GM12878 (cell line): Measurements from ENCODE around the gene PLAAT3. TPM values are rescaled to one million over a fixed set of nuclear protein-coding genes. Genes with fewer than 3 reads are reported as not detected.

Source experiments
- CBX3 ChIP-seq: fragments of 200-600 bp; sonication (generic); IDR thresholded peaks from 2 replicates; pipeline ENCODE4 v1.6.1; 2016; ENCODE audit warnings: low read depth, borderline replicate concordance
- DPF2 ChIP-seq: fragments of 450-650 bp; IDR thresholded peaks from 2 replicates; pipeline ENCODE4 v1.6.1; 2017; ENCODE audit warnings: mild to moderate bottlenecking
- E4F1 ChIP-seq: fragments of 450-650 bp; IDR thresholded peaks from 2 replicates; pipeline ENCODE4 v1.6.1; 2018; ENCODE audit warnings: borderline replicate concordance, mild to moderate bottlenecking; ENCODE audit not compliant: partially characterized antibody
- EZH2 ChIP-seq: IDR thresholded peaks from 2 replicates; pipeline ENCODE4 v1.6.1; 2012; ENCODE audit warnings: low read depth, mild to moderate bottlenecking, control low read depth, inconsistent platforms, low read length, borderline replicate concordance; ENCODE audit not compliant: control insufficient read depth
- FOXK2 ChIP-seq: fragments of 450-650 bp; IDR thresholded peaks from 2 replicates; pipeline ENCODE4 v1.6.1; 2017; ENCODE audit warnings: mild to moderate bottlenecking, moderate library complexity
- GABPA ChIP-seq: IDR thresholded peaks from 2 replicates; pipeline ENCODE4 v1.6.1; 2014; ENCODE audit warnings: antibody characterized with exemption, low read depth, mild to moderate bottlenecking, inconsistent platforms
- JUNB ChIP-seq: IDR thresholded peaks from 2 replicates; pipeline ENCODE4 v1.6.1; 2016; ENCODE audit warnings: antibody characterized with exemption, mild to moderate bottlenecking
- MTA2 ChIP-seq: fragments of 450-650 bp; IDR thresholded peaks from 2 replicates; pipeline ENCODE4 v1.6.1; 2016; ENCODE audit warnings: low read depth, mild to moderate bottlenecking, moderate library complexity
- NFYA ChIP-seq: IDR thresholded peaks from 2 replicates; pipeline ENCODE4 v1.6.1; 2011; ENCODE audit warnings: low read depth, mild to moderate bottlenecking, low read length, improper control_type of control experiment, borderline replicate concordance
- NR2C1 ChIP-seq: fragments of 450-650 bp; IDR thresholded peaks from 2 replicates; pipeline ENCODE4 v1.6.1; 2017; ENCODE audit warnings: antibody characterized with exemption, mild to moderate bottlenecking, moderate library complexity
- PBX3 ChIP-seq: IDR thresholded peaks from 2 replicates; pipeline ENCODE4 v1.6.1; 2011; ENCODE audit warnings: mild to moderate bottlenecking, low read depth, low read length, moderate library complexity; ENCODE audit not compliant: insufficient replicate concordance
- RB1 ChIP-seq: fragments of 450-650 bp; formaldehyde crosslinking; IDR thresholded peaks from 2 replicates; pipeline ENCODE4 v1.6.1; 2017; ENCODE audit warnings: mild to moderate bottlenecking, borderline replicate concordance
- RFX5 ChIP-seq: IDR thresholded peaks from 2 replicates; pipeline ENCODE4 v1.6.1; 2011; ENCODE audit warnings: low read depth, low read length, improper control_type of control experiment
- SMAD1 ChIP-seq: fragments of 450-650 bp; IDR thresholded peaks from 2 replicates; pipeline ENCODE4 v1.6.1; 2018; ENCODE audit warnings: mild to moderate bottlenecking, low read depth; ENCODE audit not compliant: partially characterized antibody
- SPI1 ChIP-seq: IDR thresholded peaks from 2 replicates; pipeline ENCODE4 v1.6.1; 2011; ENCODE audit warnings: low read depth, mild to moderate bottlenecking, low read length, moderate library complexity, borderline replicate concordance; ENCODE audit not compliant: insufficient read depth
- SRF ChIP-seq, 2 experiments: IDR thresholded peaks; 2 replicates each; pipeline ENCODE4 v1.6.1; 2011; ENCODE audit warnings: low read depth in 2 of 2, low read length in 2 of 2, mild to moderate bottlenecking in 1 of 2, moderate library complexity in 1 of 2
- STAT1 ChIP-seq: fragments of 450-650 bp; conservative IDR thresholded peaks from 2 replicates; pipeline ENCODE4 v1.6.1; 2014; ENCODE audit warnings: antibody characterized with exemption, mild to moderate bottlenecking
- TCF3 ChIP-seq: IDR thresholded peaks from 2 replicates; pipeline ENCODE4 v1.6.1; 2012; ENCODE audit warnings: low read depth, mild to moderate bottlenecking, low read length, borderline replicate concordance; ENCODE audit not compliant: insufficient read depth
- USF2 ChIP-seq: IDR thresholded peaks from 2 replicates; pipeline ENCODE4 v1.6.1; 2011; ENCODE audit warnings: low read depth, low read length, improper control_type of control experiment, borderline replicate concordance
- ZBED1 ChIP-seq: IDR thresholded peaks from 2 replicates; pipeline ENCODE4 v1.6.1; 2016; ENCODE audit warnings: borderline replicate concordance
- ZNF24 ChIP-seq: fragments of 450-650 bp; IDR thresholded peaks from 2 replicates; pipeline ENCODE4 v1.6.1; 2017; ENCODE audit warnings: antibody characterized with exemption, mild to moderate bottlenecking
- ZNF274 ChIP-seq: IDR thresholded peaks from one replicate; pipeline ENCODE4 v1.8.0; 2011; ENCODE audit not compliant: insufficient read length, insufficient read depth
- ZNF384 ChIP-seq: IDR thresholded peaks from 2 replicates; pipeline ENCODE4 v1.6.1; 2012; ENCODE audit warnings: low read depth, mild to moderate bottlenecking, low read length, improper control_type of control experiment, borderline replicate concordance
- polyA plus RNA-seq, 11 experiments: library from polyadenylated mRNA; depleted of rRNA in 4 of 11; unstranded in 6 of 11; stranded (reverse) in 5 of 11; fragments of >200 nt; fragmentation: Nextera tagmentation in 4 of 11; fragmentation: Illumina TruSeq in 1 of 11; extraction: Ambion mirVana in 4 of 11; extraction: Trizol in 1 of 11; gene quantifications; 1 replicate in 1 of 11; 2 replicates in 10 of 11; pipeline versions ENCODE4 v1.2.1 to v1.2.3, GENCODE V29; 2011 to 2016; ENCODE audit warnings: inconsistent platforms in 2 of 11, missing spikeins in 2 of 11, low read depth in 1 of 11
- total RNA-seq, 4 experiments: library from RNA; depleted of rRNA in 3 of 4; stranded (reverse); fragments of >200 nt in 3 of 4; fragmentation: Illumina TruSeq in 1 of 4; extraction: Trizol in 1 of 4; gene quantifications; 2 replicates each; pipeline versions ENCODE4 v1.2.1 to v1.2.3, GENCODE V29; 2013 to 2021
- TF ChIP-seq, protein P1 (sequence below): IDR thresholded peaks from 2 replicates; pipeline ENCODE4 v1.6.1; 2012; ENCODE audit warnings: low read depth, low read length, improper control_type of control experiment
- TF ChIP-seq, protein P2 (sequence below): IDR thresholded peaks from 2 replicates; pipeline ENCODE4 v1.6.1; 2012; ENCODE audit warnings: low read length, inconsistent platforms

Gene PLAAT3
- total and polyA plus RNA-seq, 10 of the 15 experiments (the other 5 are each of a cell fraction or from before 2014, with no cell fraction given): 4.8 to 37.0 (median 14.8) TPM

- TF ChIP-seq MTA2 (peak; percentile 97), NR2C1 (no peak), NFYA (no peak), PBX3 (no peak), RFX5 (no peak), SMAD1 (no peak), EZH2 (no peak), STAT1 (no peak), ZNF274 (no peak), RB1 (no peak), GABPA (no peak), USF2 (no peak), CBX3 (no peak), ZBED1 (no peak), SPI1 (peak; percentile 92), JUNB (no peak), FOXK2 (no peak), DPF2 (peak; percentile 77), ZNF24 (peak; percentile 95), ZNF384 (no peak), TCF3 (no peak), E4F1 (no peak), SRF (IDR thresholded peaks at IDR 0.05; ENCODE audit: low read depth in 2 of 2, low read length in 2 of 2) (no peak)
- TF ChIP-seq, protein P1, sequence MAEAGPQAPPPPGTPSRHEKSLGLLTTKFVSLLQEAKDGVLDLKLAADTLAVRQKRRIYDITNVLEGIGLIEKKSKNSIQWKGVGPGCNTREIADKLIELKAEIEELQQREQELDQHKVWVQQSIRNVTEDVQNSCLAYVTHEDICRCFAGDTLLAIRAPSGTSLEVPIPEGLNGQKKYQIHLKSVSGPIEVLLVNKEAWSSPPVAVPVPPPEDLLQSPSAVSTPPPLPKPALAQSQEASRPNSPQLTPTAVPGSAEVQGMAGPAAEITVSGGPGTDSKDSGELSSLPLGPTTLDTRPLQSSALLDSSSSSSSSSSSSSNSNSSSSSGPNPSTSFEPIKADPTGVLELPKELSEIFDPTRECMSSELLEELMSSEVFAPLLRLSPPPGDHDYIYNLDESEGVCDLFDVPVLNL: no peak
- TF ChIP-seq, protein P2, sequence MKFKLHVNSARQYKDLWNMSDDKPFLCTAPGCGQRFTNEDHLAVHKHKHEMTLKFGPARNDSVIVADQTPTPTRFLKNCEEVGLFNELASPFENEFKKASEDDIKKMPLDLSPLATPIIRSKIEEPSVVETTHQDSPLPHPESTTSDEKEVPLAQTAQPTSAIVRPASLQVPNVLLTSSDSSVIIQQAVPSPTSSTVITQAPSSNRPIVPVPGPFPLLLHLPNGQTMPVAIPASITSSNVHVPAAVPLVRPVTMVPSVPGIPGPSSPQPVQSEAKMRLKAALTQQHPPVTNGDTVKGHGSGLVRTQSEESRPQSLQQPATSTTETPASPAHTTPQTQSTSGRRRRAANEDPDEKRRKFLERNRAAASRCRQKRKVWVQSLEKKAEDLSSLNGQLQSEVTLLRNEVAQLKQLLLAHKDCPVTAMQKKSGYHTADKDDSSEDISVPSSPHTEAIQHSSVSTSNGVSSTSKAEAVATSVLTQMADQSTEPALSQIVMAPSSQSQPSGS: no peak
Measured at GRCh38 chr11:63572026-63572688, 42.1 kb downstream of the PLAAT3 start (continued).
